ENCODE results near the gene FBXO30.

DNA sequence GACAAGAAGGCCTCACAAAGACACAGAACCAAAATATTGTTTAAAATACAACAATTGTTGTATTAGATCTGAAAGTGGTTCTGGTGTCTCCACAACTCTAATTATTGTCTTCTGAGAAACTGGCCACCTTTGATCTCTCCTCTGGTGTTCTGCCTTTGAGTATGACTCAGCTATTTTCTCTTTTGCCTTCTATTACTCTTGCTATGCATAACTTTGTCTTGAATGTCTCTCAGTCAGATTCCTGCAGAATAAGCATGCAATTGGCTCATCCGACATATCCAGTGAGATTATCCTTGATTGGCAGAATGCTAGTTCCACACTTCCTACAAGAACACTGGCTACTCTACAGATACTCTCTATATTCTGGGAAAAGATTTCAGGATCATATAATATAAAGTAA lies 65.0 kb downstream of the FBXO30 start:
- TF ChIP-seq, protein P1, sequence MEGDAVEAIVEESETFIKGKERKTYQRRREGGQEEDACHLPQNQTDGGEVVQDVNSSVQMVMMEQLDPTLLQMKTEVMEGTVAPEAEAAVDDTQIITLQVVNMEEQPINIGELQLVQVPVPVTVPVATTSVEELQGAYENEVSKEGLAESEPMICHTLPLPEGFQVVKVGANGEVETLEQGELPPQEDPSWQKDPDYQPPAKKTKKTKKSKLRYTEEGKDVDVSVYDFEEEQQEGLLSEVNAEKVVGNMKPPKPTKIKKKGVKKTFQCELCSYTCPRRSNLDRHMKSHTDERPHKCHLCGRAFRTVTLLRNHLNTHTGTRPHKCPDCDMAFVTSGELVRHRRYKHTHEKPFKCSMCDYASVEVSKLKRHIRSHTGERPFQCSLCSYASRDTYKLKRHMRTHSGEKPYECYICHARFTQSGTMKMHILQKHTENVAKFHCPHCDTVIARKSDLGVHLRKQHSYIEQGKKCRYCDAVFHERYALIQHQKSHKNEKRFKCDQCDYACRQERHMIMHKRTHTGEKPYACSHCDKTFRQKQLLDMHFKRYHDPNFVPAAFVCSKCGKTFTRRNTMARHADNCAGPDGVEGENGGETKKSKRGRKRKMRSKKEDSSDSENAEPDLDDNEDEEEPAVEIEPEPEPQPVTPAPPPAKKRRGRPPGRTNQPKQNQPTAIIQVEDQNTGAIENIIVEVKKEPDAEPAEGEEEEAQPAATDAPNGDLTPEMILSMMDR (IDR thresholded peaks at IDR 0.05; ENCODE audit: insufficient read depth, low read length, poor library complexity, severe bottlenecking): no peak
- no peak for TF ChIP-seq EZH2phosphoT487 (conservative IDR thresholded peaks at IDR 0.05; ENCODE audit: low read length)
